ENCODE results near the gene DOCK7. TPM values are rescaled to one million over a fixed set of nuclear protein-coding genes. Genes with fewer than 3 reads are reported as not detected.

DOCK7 gene
- total RNA-seq, 1 donor from 2014 or later = 34.7 TPM

GRCh38 chr1:62676611-62677356, 11.4 kb downstream of the DOCK7 start:
- TF ChIP-seq, protein P1, sequence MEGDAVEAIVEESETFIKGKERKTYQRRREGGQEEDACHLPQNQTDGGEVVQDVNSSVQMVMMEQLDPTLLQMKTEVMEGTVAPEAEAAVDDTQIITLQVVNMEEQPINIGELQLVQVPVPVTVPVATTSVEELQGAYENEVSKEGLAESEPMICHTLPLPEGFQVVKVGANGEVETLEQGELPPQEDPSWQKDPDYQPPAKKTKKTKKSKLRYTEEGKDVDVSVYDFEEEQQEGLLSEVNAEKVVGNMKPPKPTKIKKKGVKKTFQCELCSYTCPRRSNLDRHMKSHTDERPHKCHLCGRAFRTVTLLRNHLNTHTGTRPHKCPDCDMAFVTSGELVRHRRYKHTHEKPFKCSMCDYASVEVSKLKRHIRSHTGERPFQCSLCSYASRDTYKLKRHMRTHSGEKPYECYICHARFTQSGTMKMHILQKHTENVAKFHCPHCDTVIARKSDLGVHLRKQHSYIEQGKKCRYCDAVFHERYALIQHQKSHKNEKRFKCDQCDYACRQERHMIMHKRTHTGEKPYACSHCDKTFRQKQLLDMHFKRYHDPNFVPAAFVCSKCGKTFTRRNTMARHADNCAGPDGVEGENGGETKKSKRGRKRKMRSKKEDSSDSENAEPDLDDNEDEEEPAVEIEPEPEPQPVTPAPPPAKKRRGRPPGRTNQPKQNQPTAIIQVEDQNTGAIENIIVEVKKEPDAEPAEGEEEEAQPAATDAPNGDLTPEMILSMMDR (IDR thresholded peaks at IDR 0.05) = no peak
- peaks cover 5% of the 10 kb centered on the region for H3K4me1 ChIP-seq
- no peak overlapping the region for H3K27ac ChIP-seq
- DNase-seq (no peak), ATAC-seq (peak; percentile 45)
- intact Hi-C loops (cut with DNase I) = no loop called here
- no peak overlapping the region for H3K4me3 ChIP-seq
- H3K36me3 ChIP-seq = no peaks in the 10 kb centered on the region
- no peaks in the 10 kb centered on the region for H3K9me3 ChIP-seq
- H3K27me3 ChIP-seq = no peaks in the 10 kb centered on the region

DNA sequence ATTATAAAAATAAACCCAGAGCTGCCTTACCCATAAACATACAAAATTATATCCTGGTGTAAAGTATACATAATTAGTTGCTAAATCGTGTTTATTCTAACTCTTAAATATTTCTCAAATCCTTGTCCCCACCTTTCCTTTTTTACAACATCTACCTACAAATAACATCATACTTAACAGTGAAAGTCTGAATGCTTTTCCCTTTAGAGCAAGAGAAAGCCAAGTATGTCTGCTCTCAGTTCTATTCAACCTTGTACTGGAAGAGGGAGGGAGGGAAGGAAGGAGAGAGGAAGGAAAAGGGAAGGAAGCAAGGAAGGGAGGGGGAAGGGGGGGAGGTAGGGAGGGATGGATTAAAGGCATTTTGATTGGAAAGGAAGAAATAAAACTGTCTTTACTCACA, 14.6 kb downstream of the DOCK7 start:
- no peak overlapping the region for H3K27ac ChIP-seq
- DNase-seq (no peak), ATAC-seq (no peak)
- intact Hi-C loops (cut with DNase I) = no loop called here
- no peak overlapping the region for H3K4me3 ChIP-seq
- no peaks in the 10 kb centered on the region for H3K36me3 ChIP-seq
- TF ChIP-seq, protein P1 (IDR thresholded peaks at IDR 0.05) = no peak
- no peaks in the 10 kb centered on the region for H3K9me3 ChIP-seq
- H3K27me3 ChIP-seq = no peaks in the 10 kb centered on the region
- peaks cover 5% of the 10 kb centered on the region for H3K4me1 ChIP-seq

- ATAC-seq = no peak
- DNase-seq = no peak
- H3K4me1 ChIP-seq = peaks cover 5% of the 10 kb centered on the region
- no peak overlapping the region for H3K4me3 ChIP-seq
- no peaks in the 10 kb centered on the region for H3K9me3 ChIP-seq
- no peaks in the 10 kb centered on the region for H3K36me3 ChIP-seq
- no peak overlapping the region for H3K27ac ChIP-seq
- no peaks in the 10 kb centered on the region for H3K27me3 ChIP-seq
- TF ChIP-seq, protein P1 (IDR thresholded peaks at IDR 0.05) = no peak
- intact Hi-C loops (cut with DNase I) = no loop called here
These were observed 16.2 kb downstream of the DOCK7 start for GRCh38 chr1:62672029-62672428.

DNA sequence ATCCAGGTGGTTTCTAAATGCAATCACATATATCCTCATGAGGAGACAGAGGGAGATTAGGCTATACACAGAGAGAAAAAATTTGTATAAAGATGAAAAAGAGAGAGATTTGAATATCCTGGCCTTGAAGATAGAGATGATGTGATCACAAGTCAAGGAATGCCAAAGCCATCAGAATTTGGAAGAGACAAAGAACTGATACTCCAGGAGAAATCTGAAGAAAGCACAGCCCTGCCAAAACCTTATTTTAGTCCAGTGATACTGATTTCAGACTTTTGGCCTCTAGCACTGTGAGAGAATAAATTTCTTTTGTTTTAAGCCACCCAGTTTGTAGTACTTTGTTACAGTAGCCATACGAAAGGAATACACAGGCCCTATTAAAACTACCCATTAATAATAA, 33.4 kb downstream of the DOCK7 start:
- TF ChIP-seq, protein P1 (IDR thresholded peaks at IDR 0.05) = no peak
- no peaks in the 10 kb centered on the region for H3K4me1 ChIP-seq
- H3K9me3 ChIP-seq = no peaks in the 10 kb centered on the region
- no peak for DNase-seq
- no peaks in the 10 kb centered on the region for H3K27me3 ChIP-seq
- no peak overlapping the region for H3K4me3 ChIP-seq
- ATAC-seq = no peak
- no peak overlapping the region for H3K27ac ChIP-seq
- intact Hi-C loops (cut with DNase I) = no loop called here
- peaks cover 13% of the 10 kb centered on the region for H3K36me3 ChIP-seq

- Histone ChIP-seq H3K27ac (no peak overlapping the region), H3K4me3 (no peak overlapping the region), H3K27me3 (no peaks in the 10 kb centered on the region), H3K9me3 (no peaks in the 10 kb centered on the region), H3K4me1 (no peaks in the 10 kb centered on the region), H3K36me3 (peaks cover 13% of the 10 kb centered on the region)
- DNase-seq (no peak), ATAC-seq (no peak)
- intact Hi-C loops (cut with DNase I) = no loop called here
- TF ChIP-seq, protein P1 (IDR thresholded peaks at IDR 0.05) = no peak
These were observed 35.8 kb downstream of the DOCK7 start for GRCh38 chr1:62652387-62652786.
